Spleen (tissue), 7 donors: ENCODE measurements around the gene GABPB1.

Experiments used
- CTCF ChIP-seq, 11 experiments: fragments of 200-600 bp in 7 of 11; fragments of 450-650 bp in 4 of 11; sonication (generic) in 4 of 11; IDR thresholded peaks in 8 of 11; conservative IDR thresholded peaks in 3 of 11; 1 replicate in 7 of 11; 2 replicates in 4 of 11; pipeline versions ENCODE4 v1.4.0 to v1.8.0; 2016 to 2021; ENCODE audit warnings: antibody characterized with exemption in 11 of 11, inconsistent platforms in 4 of 11, mild to moderate bottlenecking in 1 of 11
- POLR2AphosphoS5 ChIP-seq, 3 donors: sonication (generic); formaldehyde crosslinking; IDR thresholded peaks; one replicate each; pipeline ENCODE4 v1.5.1; 2017; ENCODE audit warnings: antibody characterized with exemption in 3 of 3
- donor health status: DM: no; HTN: no; CAD: no; lungs with moderate emphysema.
- donor health status: DM: no; HTN: no; CAD: no.
- donor health status: DM: no; HTN: no; CAD: no.

DNA sequence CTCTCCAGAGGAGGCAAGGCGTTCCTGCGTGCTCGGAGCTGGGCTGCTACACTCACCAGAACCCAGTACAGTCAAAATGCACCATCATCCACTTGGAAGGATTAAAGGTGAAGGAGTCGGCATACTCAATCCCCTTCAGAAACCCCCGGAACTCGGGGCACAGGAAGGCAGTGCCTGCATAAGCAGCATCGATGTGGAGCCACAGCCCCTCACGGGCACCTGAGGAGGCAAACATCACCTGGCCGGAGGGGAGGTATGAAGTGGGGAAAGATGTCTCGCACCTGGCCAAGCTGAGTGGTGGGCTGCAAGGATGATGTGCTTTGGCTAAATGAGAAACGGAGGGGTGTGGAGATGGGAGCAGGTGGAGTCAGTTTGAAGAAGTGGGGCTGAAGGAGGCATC lies 102.4 kb downstream of the GABPB1 start:
- no peak for TF ChIP-seq CTCF (IDR thresholded peaks at IDR 0.05 in 8 of 11, conservative IDR thresholded peaks at IDR 0.05 in 3 of 11)
- no peak for TF ChIP-seq POLR2AphosphoS5 (IDR thresholded peaks at IDR 0.05)
